Heart right ventricle (tissue), 16 donors: Measurements from ENCODE around the gene MUC13. TPM values are rescaled to one million over a fixed set of nuclear protein-coding genes. Genes with fewer than 3 reads are reported as not detected.
A peak's percentile ranks its signal among the peaks of the same experiment; 100 is the strongest.

Experiments used
- ATAC-seq, 8 donors: fragments of 200-7000 bp; cut with Tn5 transposase; one replicate each; pipeline ENCODE4 v1.9.1; 2020; ENCODE audit warnings: mild to moderate bottlenecking in 8 of 8, moderate library complexity in 8 of 8, moderate number of reproducible peaks in 1 of 8
- DNase-seq, 2 donors: peaks; one replicate each; pipeline ENCODE4 v3.0.0-alpha.2; 2020
- H3K27ac ChIP-seq, 10 donors: fragments of 200-600 bp; sonication (generic) in 2 of 10; one replicate each; pipeline versions ENCODE4 v1.5.0 to v1.8.0; 2020 to 2022; ENCODE audit warnings: mild to moderate bottlenecking in 3 of 10
- H3K27me3 ChIP-seq, 7 donors: fragments of 200-600 bp; one replicate each; pipeline ENCODE4 v1.8.0; 2021 to 2022; ENCODE audit warnings: mild to moderate bottlenecking in 2 of 7
- H3K36me3 ChIP-seq, 9 donors: fragments of 200-600 bp; sonication (generic) in 1 of 9; one replicate each; pipeline versions ENCODE4 v1.5.0 to v1.8.0; 2020 to 2022; ENCODE audit warnings: mild to moderate bottlenecking in 2 of 9
- H3K4me1 ChIP-seq, 9 donors: fragments of 200-600 bp; sonication (generic) in 1 of 9; one replicate each; pipeline versions ENCODE4 v1.5.0 to v1.8.0; 2020 to 2022; ENCODE audit warnings: mild to moderate bottlenecking in 4 of 9
- H3K4me3 ChIP-seq, 10 donors: fragments of 200-600 bp; sonication (generic) in 2 of 10; one replicate each; pipeline versions ENCODE4 v1.5.0 to v1.8.0; 2020 to 2022; ENCODE audit warnings: mild to moderate bottlenecking in 7 of 10, moderate library complexity in 2 of 10
- H3K9me3 ChIP-seq, 11 donors: fragments of 200-600 bp in 10 of 11; sonication (generic) in 2 of 11; one replicate each; pipeline versions ENCODE4 v1.5.0 to v1.8.0; 2013 to 2022; ENCODE audit warnings: mild to moderate bottlenecking in 2 of 11, control low read depth in 1 of 11, moderate library complexity in 1 of 11
- CTCF ChIP-seq, 9 donors: fragments of 200-600 bp; sonication (generic) in 2 of 9; IDR thresholded peaks; one replicate each; pipeline versions ENCODE4 v1.5.0 to v1.8.0; 2021 to 2022; ENCODE audit warnings: antibody characterized with exemption in 9 of 9, mild to moderate bottlenecking in 5 of 9, moderate library complexity in 1 of 9
- WGBS, 2 donors: extraction: QIAGEN DNeasy Blood & Tissue Kit; methylation state at CpG; one replicate each; pipeline ENCODE4 v1.1.7; 2013; ENCODE audit warnings: inconsistent platforms in 1 of 2; 5-methylcytosine and 5-hydroxymethylcytosine counted together
- intact Hi-C, 10 donors: fragments of 100-400 bp; cut with DNase I; formaldehyde crosslinking; loops; one replicate each; pipeline versions ENCODE4 v1.11.1 to v1.14.2; 2022
- polyA plus RNA-seq, 2 donors: library from polyadenylated mRNA; stranded (reverse); fragments of 200-250 nt; gene quantifications; one replicate each; pipeline ENCODE4 v1.2.3, GENCODE V29; 2013
- total RNA-seq, 10 donors: library from RNA; stranded (reverse); fragmentation: NEBNext Ultra II Directional in 3 of 10; extraction: Animal tissue kit (Norgen Biotek cat#: 25700) in 3 of 10; gene quantifications; one replicate each; pipeline versions ENCODE4 v1.2.1 to v1.2.4, GENCODE V29; 2021 to 2023
- donor health status: Arrhythmogenic right ventricular cardiomyopathy.
- donor health status: ischemic (EF 13 %, LVEDD 7.1; RV severe dilation, severe dysfunction).
- donor health status: healthy with polysubstance abuse.
- donor health status: DM: no; HTN: yes; CAD: no.
- donor health status: DM: no; HTN: no; CAD: no.
- donor health status: ischemic (EF 25% LVEDD 6.9; RV normal size, moderate dysfunction).
- donor health status: ischemic (EF 25% LVEDD 5.7; RV mildly dilated, moderate dysfunction).
- donor health status: healthy.
- donor health status: DM: yes; HTN: yes; CAD: no.
- donor health status: Ischemic cardiomyopathy.
- donor health status: ischemic (EF 35%, LVEDD 5.7; RV mildly dilated, moderate dysfunction).
- donor health status: nonischemic (EF 11% LVEDD 7.7; RV severe dilation, severe dysfunction).
- donor health status: DM: yes; HTN: yes; CAD: no.
- donor health status: PGD.
- donor health status: ischemic (EF 29% LVEDD 5.4; RV normal size, mild dysfunction).
- donor health status: nonischemic (EF 23%, LVEDD 6.1; RV moderate dilation, normal function).

Gene MUC13
- total and polyA plus RNA-seq, 12 donors = 0.03 to 0.41 (median 0.37) TPM; not detected in 9

- peaks cover 0 to 17% (median 6%) of the 10 kb centered on the region in 9 donors for H3K4me1 ChIP-seq
- H3K36me3 ChIP-seq = no peaks in the 10 kb centered on the region
- ATAC-seq (no peak), DNase-seq (no peak)
- no peak for TF ChIP-seq CTCF (IDR thresholded peaks at IDR 0.05)
- no peaks in the 10 kb centered on the region for H3K9me3 ChIP-seq
- H3K27ac ChIP-seq = no peak overlapping the region
- H3K4me3 ChIP-seq = no peak overlapping the region
- H3K27me3 ChIP-seq = no peaks in the 10 kb centered on the region
- intact Hi-C loops = loop anchor here in 4 of 10 donors (5.0 to 10.0 kb wide), 2 partner anchors 122 to 339 kb away; no protein-coding TSS in a partner anchor
- 78 to 80% methylated on average over 1 of the region's 1 CpG for WGBS, 2 donors
Observed at GRCh38 chr3:124903896-124904834, 30.4 kb downstream of the MUC13 start.

- no peak for DNase-seq
- WGBS, 2 donors = 90 to 97% methylated on average over 1 of the region's 1 CpG
- H3K9me3 ChIP-seq = no peaks in the 10 kb centered on the region
Observed at GRCh38 chr3:124896824-124897526, 37.6 kb downstream of the MUC13 start.

GRCh38 chr3:124895756-124896155 is 38.8 kb downstream of the MUC13 start:
- Histone ChIP-seq H3K27ac (no peak overlapping the region), H3K4me1 (peaks cover 0 to 21% (median 7%) of the 10 kb centered on the region in 9 donors), H3K36me3 (no peaks in the 10 kb centered on the region), H3K4me3 (no peak overlapping the region), H3K9me3 (no peaks in the 10 kb centered on the region), H3K27me3 (no peaks in the 10 kb centered on the region)
- intact Hi-C loops = loop anchor here in 2 of 10 donors (10.0 kb wide), 1 partner anchor 331 kb away; no protein-coding TSS in a partner anchor
- no peak for TF ChIP-seq CTCF (IDR thresholded peaks at IDR 0.05)
- 61 to 67% methylated on average over 7 of the region's 7 CpGs for WGBS, 2 donors
- ATAC-seq = peak in 4 of 8 donors; percentile 40 to 69 (median 45)
- DNase-seq = no peak

More at GRCh38 chr3:124896824-124897526, 37.6 kb downstream of the MUC13 start:
- no peak for ATAC-seq
- no peaks in the 10 kb centered on the region for H3K36me3 ChIP-seq
- intact Hi-C loops = loop anchor here in 2 of 10 donors (10.0 kb wide), 1 partner anchor 332 kb away; no protein-coding TSS in a partner anchor
- TF ChIP-seq CTCF (IDR thresholded peaks at IDR 0.05) = no peak
- H3K4me1 ChIP-seq = peaks cover 0 to 28% (median 15%) of the 10 kb centered on the region in 9 donors
- H3K27me3 ChIP-seq = no peaks in the 10 kb centered on the region
- H3K4me3 ChIP-seq = no peak overlapping the region
- no peak overlapping the region for H3K27ac ChIP-seq

- WGBS, 2 donors = 36 to 51% methylated on average over 2 of the region's 2 CpGs
- Histone ChIP-seq H3K36me3 (no peaks in the 10 kb centered on the region), H3K9me3 (no peaks in the 10 kb centered on the region), H3K27ac (no peak overlapping the region), H3K27me3 (peaks cover 0 to 8% (median 0%) of the 10 kb centered on the region in 7 donors), H3K4me3 (no peak overlapping the region), H3K4me1 (peaks cover 0 to 11% (median 5%) of the 10 kb centered on the region in 9 donors)
- no peak for TF ChIP-seq CTCF (IDR thresholded peaks at IDR 0.05)
- DNase-seq = no peak
- ATAC-seq = no peak
- intact Hi-C loops = loop anchor here in 2 of 10 donors (10.0 kb wide), 1 partner anchor 329 kb away; no protein-coding TSS in a partner anchor
Observed at GRCh38 chr3:124893526-124893925, 41.0 kb downstream of the MUC13 start.
